ENCODE data around the gene FSHR.

- no peak for TF ChIP-seq CTCF (IDR thresholded peaks at IDR 0.05)
- no peak for TF ChIP-seq POLR2A (IDR thresholded peaks at IDR 0.05)
- TF ChIP-seq POLR2AphosphoS5 (IDR thresholded peaks at IDR 0.05; ENCODE audit: insufficient read depth in 1 of 2, low read depth in 1 of 2): no peak
These were observed 155.9 kb downstream of the FSHR start for GRCh38 chr2:48998449-48998848.
